Gastrocnemius medialis (tissue), 4 donors: Measurements from ENCODE around the gene PIP5K1C.

Experiments used
- POLR2A ChIP-seq, 2 donors: fragments of 450-650 bp; IDR thresholded peaks; one replicate each; pipeline ENCODE4 v1.6.1; 2017; ENCODE audit warnings: antibody characterized with exemption in 2 of 2, mild to moderate bottlenecking in 2 of 2, moderate library complexity in 2 of 2
- TF ChIP-seq, protein P1 (sequence below), 5 experiments: fragments of 450-650 bp in 3 of 5; fragments of 200-600 bp in 2 of 5; sonication (generic) in 2 of 5; IDR thresholded peaks in 4 of 5; conservative IDR thresholded peaks in 1 of 5; 1 replicate in 4 of 5; 2 replicates in 1 of 5; pipeline ENCODE4 v1.5.1; 2016 to 2019; ENCODE audit warnings: antibody characterized with exemption in 5 of 5, mild to moderate bottlenecking in 3 of 5, moderate library complexity in 3 of 5

DNA sequence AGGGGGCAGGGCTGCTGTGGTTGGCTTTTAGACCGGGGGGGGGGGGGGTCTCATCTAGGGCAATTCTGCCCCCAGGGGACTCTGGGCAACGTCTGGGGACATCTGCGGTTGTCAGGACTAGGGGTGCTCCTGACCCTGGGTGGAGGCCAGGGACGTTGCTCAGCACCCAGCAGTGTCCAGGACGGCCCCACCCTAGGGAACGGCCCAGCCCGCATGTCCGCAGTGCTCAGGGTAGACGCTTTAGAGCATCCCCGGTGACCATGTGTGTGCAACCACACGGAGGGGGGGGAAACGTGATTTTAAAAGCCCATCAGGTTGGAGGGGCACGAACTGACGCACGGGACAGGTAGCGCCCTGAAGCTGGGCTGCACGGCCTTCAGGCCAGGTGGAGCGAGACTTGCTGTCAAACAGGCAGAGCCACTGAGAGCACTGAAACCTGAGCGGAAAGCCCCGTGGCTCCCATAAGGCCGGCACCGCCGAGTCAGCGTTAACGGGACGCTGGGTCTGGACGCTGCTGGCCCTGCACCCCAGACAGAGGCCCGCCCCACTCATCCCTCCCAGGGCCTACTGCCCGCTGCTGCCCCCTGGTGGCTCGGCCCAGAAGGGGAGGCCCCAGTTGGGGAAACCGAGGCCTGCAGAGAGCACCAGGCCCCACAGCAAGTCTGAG is 82.0 kb downstream of the PIP5K1C start:
- TF ChIP-seq, protein P1, sequence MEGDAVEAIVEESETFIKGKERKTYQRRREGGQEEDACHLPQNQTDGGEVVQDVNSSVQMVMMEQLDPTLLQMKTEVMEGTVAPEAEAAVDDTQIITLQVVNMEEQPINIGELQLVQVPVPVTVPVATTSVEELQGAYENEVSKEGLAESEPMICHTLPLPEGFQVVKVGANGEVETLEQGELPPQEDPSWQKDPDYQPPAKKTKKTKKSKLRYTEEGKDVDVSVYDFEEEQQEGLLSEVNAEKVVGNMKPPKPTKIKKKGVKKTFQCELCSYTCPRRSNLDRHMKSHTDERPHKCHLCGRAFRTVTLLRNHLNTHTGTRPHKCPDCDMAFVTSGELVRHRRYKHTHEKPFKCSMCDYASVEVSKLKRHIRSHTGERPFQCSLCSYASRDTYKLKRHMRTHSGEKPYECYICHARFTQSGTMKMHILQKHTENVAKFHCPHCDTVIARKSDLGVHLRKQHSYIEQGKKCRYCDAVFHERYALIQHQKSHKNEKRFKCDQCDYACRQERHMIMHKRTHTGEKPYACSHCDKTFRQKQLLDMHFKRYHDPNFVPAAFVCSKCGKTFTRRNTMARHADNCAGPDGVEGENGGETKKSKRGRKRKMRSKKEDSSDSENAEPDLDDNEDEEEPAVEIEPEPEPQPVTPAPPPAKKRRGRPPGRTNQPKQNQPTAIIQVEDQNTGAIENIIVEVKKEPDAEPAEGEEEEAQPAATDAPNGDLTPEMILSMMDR (IDR thresholded peaks at IDR 0.05 in 4 of 5, conservative IDR thresholded peaks at IDR 0.05 in 1 of 5), result peak; percentile 87 to 96 (median 95)
- no peak for TF ChIP-seq POLR2A (IDR thresholded peaks at IDR 0.05)
